Activated CD8-positive, alpha-beta T cell treated with anti-CD3 and anti-CD28 coated beads, Interleukin-2, amount 10 ng/mL, durations not matched to agents 7 days and 5 days (primary cell): ENCODE results near the gene CPEB2. TPM values are rescaled to one million over a fixed set of nuclear protein-coding genes. Genes with fewer than 3 reads are reported as not detected.
A peak's percentile ranks its signal among the peaks of the same experiment; 100 is the strongest.

ENCODE experiments used
- ATAC-seq: fragments of 150-1000 bp; cut with Tn5 transposase; one replicate; pipeline ENCODE4 v1.10.0; 2021; ENCODE audit warnings: moderate library complexity
- CTCF ChIA-PET: fragments of 350-600 bp; sonication (Branson Sonifier 250); formaldehyde crosslinking; loops from one replicate; lab custom pipeline; 2021; ENCODE audit warnings: antibody characterized with exemption; lab: Charles Lee
- POLR2A ChIA-PET: fragments of 350-600 bp; sonication (Branson Sonifier 250); formaldehyde crosslinking; loops from one replicate; lab custom pipeline; 2021; ENCODE audit warnings: antibody characterized with exemption; lab: Charles Lee
- DNase-seq: peaks from one replicate; pipeline ENCODE4 v3.0.0-alpha.2; 2020
- H3K27ac Mint-ChIP-seq: one replicate; pipeline ENCODE4 v1.8.0; 2021; ENCODE audit warnings: mild to moderate bottlenecking, mixed read lengths
- H3K27me3 Mint-ChIP-seq: one replicate; pipeline ENCODE4 v1.8.0; 2021; ENCODE audit warnings: low read depth, mixed read lengths
- H3K36me3 Mint-ChIP-seq: one replicate; pipeline ENCODE4 v1.8.0; 2021; ENCODE audit warnings: low read depth, mixed read lengths
- H3K4me1 Mint-ChIP-seq: one replicate; pipeline ENCODE4 v1.8.0; 2021; ENCODE audit warnings: low read depth, mixed read lengths
- H3K4me3 Mint-ChIP-seq: one replicate; pipeline ENCODE4 v1.8.0; 2021; ENCODE audit warnings: mild to moderate bottlenecking, mixed read lengths
- H3K9me3 Mint-ChIP-seq: one replicate; pipeline ENCODE4 v1.8.0; 2022; ENCODE audit warnings: mixed read lengths; ENCODE audit not compliant: insufficient read depth
- total RNA-seq, 2 experiments: library from RNA; stranded (reverse); gene quantifications; one replicate each; pipeline ENCODE4 v1.2.3, GENCODE V29; 2021

Gene CPEB2
- total RNA-seq: 1 to 10 TPM; 8.8 to 9.7 TPM

- Mint-ChIP-seq H3K4me1 (peaks cover 22% of the 10 kb centered on the region), H3K9me3 (no peaks in the 10 kb centered on the region), H3K36me3 (peaks cover 4% of the 10 kb centered on the region), H3K27me3 (no peaks in the 10 kb centered on the region), H3K27ac (peak within 1 kb of the TSS; percentile 96), H3K4me3 (peak within 1 kb of the TSS; percentile 93)
- ChIA-PET CTCF (interaction anchor here (0.9 to 1.4 kb wide), 5 partner anchors 7 to 194 kb away, joined by 3 to 5 read pairs (median 4); no protein-coding TSS in a partner anchor), POLR2A (interaction anchor here (0.8 to 1.4 kb wide), 8 partner anchors 12 to 1374 kb away, joined by 3 to 6 read pairs (median 4); partner anchors contain the start of gene FAM200B)
- ATAC-seq: peak; percentile 75
- peak; percentile 93 for DNase-seq
Observed at GRCh38 chr4:15001869-15002658, at the start of gene CPEB2. Gene CPEB2, plus strand, starts transcription at chr4:15002481. Its CDS starts 193 bp downstream, at chr4:15002674.

GRCh38 chr4:14958436-14958835, 43.8 kb upstream of the CPEB2 start:
- POLR2A ChIA-PET: no interaction called here
- no peaks in the 10 kb centered on the region for H3K4me1 Mint-ChIP-seq
- H3K27ac Mint-ChIP-seq: no peak overlapping the region
- DNase-seq (no peak), ATAC-seq (no peak)
- no peaks in the 10 kb centered on the region for H3K27me3 Mint-ChIP-seq
- no peak overlapping the region for H3K4me3 Mint-ChIP-seq
- H3K36me3 Mint-ChIP-seq: no peaks in the 10 kb centered on the region
- CTCF ChIA-PET: no interaction called here
- no peaks in the 10 kb centered on the region for H3K9me3 Mint-ChIP-seq

- no peaks in the 10 kb centered on the region for H3K36me3 Mint-ChIP-seq
- ChIA-PET CTCF (no interaction called here), POLR2A (no interaction called here)
- H3K27me3 Mint-ChIP-seq: no peaks in the 10 kb centered on the region
- H3K27ac Mint-ChIP-seq: no peak overlapping the region
- no peak for DNase-seq
- H3K4me3 Mint-ChIP-seq: no peak overlapping the region
- no peak for ATAC-seq
- no peaks in the 10 kb centered on the region for H3K4me1 Mint-ChIP-seq
- H3K9me3 Mint-ChIP-seq: no peaks in the 10 kb centered on the region
Observed at GRCh38 chr4:14961292-14961691, 41.0 kb upstream of the CPEB2 start.

GRCh38 chr4:14965071-14965470, 37.2 kb upstream of the CPEB2 start:
- CTCF ChIA-PET: no interaction called here
- H3K36me3 Mint-ChIP-seq: no peaks in the 10 kb centered on the region
- ATAC-seq (no peak), DNase-seq (no peak)
- no peak overlapping the region for H3K4me3 Mint-ChIP-seq
- no peaks in the 10 kb centered on the region for H3K9me3 Mint-ChIP-seq
- peaks cover 6% of the 10 kb centered on the region for H3K27me3 Mint-ChIP-seq
- no peaks in the 10 kb centered on the region for H3K4me1 Mint-ChIP-seq
- no peak overlapping the region for H3K27ac Mint-ChIP-seq
- POLR2A ChIA-PET: no interaction called here

GRCh38 chr4:14967982-14968381, 34.3 kb upstream of the CPEB2 start:
- Mint-ChIP-seq H3K4me1 (no peaks in the 10 kb centered on the region), H3K27ac (no peak overlapping the region), H3K4me3 (no peak overlapping the region), H3K27me3 (peaks cover 12% of the 10 kb centered on the region), H3K36me3 (no peaks in the 10 kb centered on the region), H3K9me3 (peaks cover under 1% of the 10 kb centered on the region)
- ChIA-PET POLR2A (no interaction called here), CTCF (no interaction called here)
- no peak for DNase-seq
- ATAC-seq: no peak

DNA sequence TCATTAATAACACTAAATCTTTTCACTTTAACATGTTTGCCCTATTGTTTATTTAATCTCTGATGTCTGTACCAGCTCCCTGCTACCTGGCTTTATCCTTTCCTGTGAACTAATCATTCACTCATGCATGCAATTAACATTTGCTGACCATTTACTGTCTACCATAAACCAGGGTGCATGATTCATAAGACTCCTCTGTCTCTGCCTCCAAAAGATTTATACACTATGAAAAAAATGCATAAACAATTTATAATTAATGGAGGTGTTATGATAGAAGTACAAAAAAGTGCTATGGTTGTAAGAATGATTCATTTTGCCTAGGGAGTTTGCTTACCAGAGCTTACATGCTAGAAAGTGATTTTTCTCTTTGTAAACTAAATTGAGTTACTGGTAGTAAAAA, 24.5 kb upstream of the CPEB2 start:
- H3K9me3 Mint-ChIP-seq: peaks cover 6% of the 10 kb centered on the region
- POLR2A ChIA-PET: no interaction called here
- DNase-seq (no peak), ATAC-seq (no peak)
- H3K4me1 Mint-ChIP-seq: no peaks in the 10 kb centered on the region
- no peak overlapping the region for H3K4me3 Mint-ChIP-seq
- no peaks in the 10 kb centered on the region for H3K36me3 Mint-ChIP-seq
- H3K27ac Mint-ChIP-seq: no peak overlapping the region
- CTCF ChIA-PET: no interaction called here
- H3K27me3 Mint-ChIP-seq: peaks cover 2% of the 10 kb centered on the region

- H3K9me3 Mint-ChIP-seq: no peaks in the 10 kb centered on the region
- POLR2A ChIA-PET: no interaction called here
- no peaks in the 10 kb centered on the region for H3K36me3 Mint-ChIP-seq
Observed at GRCh38 chr4:14984448-14984847, 17.8 kb upstream of the CPEB2 start.

DNA sequence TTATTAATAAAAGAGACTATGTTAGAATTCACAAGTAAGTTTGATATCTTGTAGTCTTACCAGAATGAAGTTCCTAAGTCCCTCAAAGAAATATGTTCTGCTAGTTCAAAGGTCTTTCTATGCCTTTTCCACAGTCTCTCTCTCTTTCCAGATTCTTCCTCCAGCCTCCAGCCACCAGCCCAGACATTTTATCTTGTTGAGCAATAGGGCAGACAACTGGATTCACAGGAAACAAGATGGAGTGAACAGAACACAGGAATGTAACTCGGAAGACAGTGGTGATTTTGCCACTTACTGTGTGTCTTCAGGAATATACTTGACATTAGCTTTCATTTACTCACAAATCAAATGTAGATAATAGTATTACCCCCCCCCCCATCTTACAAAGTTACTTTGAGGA, 17.1 kb upstream of the CPEB2 start:
- DNase-seq (no peak), ATAC-seq (no peak)
- no peaks in the 10 kb centered on the region for H3K9me3 Mint-ChIP-seq
- H3K27me3 Mint-ChIP-seq: peaks cover 7% of the 10 kb centered on the region
- H3K36me3 Mint-ChIP-seq: no peaks in the 10 kb centered on the region
- no peak overlapping the region for H3K27ac Mint-ChIP-seq
- POLR2A ChIA-PET: no interaction called here
- no peaks in the 10 kb centered on the region for H3K4me1 Mint-ChIP-seq
- CTCF ChIA-PET: no interaction called here
- no peak overlapping the region for H3K4me3 Mint-ChIP-seq

More at GRCh38 chr4:14984448-14984847, 17.8 kb upstream of the CPEB2 start:
- DNase-seq (no peak), ATAC-seq (no peak)
- H3K4me3 Mint-ChIP-seq: no peak overlapping the region
- H3K27ac Mint-ChIP-seq: no peak overlapping the region
- CTCF ChIA-PET: no interaction called here
- H3K27me3 Mint-ChIP-seq: peaks cover 7% of the 10 kb centered on the region
- H3K4me1 Mint-ChIP-seq: no peaks in the 10 kb centered on the region

DNA sequence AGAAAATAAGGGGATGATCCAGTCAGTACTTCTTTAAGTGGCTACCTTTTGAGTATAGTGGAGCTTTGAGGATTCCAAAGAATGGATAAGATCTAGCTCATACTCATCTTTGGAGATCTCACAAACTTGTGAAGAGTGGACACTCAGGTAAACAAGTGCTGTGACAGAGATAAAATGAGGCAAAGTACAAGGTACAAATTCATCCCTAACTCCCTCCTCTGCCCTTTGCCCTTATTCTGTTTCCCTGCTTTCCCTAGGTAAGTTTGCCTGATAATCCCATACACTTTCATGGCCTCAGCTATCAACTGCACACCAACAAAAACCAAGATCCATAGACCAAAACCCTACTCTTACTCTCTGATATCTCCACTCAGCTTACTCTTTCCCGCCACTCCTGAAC, 16.4 kb upstream of the CPEB2 start:
- Mint-ChIP-seq H3K9me3 (no peaks in the 10 kb centered on the region), H3K36me3 (no peaks in the 10 kb centered on the region), H3K27ac (no peak overlapping the region), H3K4me3 (no peak overlapping the region), H3K27me3 (peaks cover 7% of the 10 kb centered on the region), H3K4me1 (no peaks in the 10 kb centered on the region)
- ATAC-seq: no peak
- no peak for DNase-seq
- CTCF ChIA-PET: no interaction called here
- POLR2A ChIA-PET: no interaction called here

- Mint-ChIP-seq H3K4me1 (no peaks in the 10 kb centered on the region), H3K36me3 (no peaks in the 10 kb centered on the region), H3K4me3 (no peak overlapping the region), H3K27me3 (peaks cover 11% of the 10 kb centered on the region), H3K9me3 (no peaks in the 10 kb centered on the region), H3K27ac (no peak overlapping the region)
- ATAC-seq: no peak
- no peak for DNase-seq
- ChIA-PET CTCF (no interaction called here), POLR2A (interaction anchor here (0.5 to 1.0 kb wide), 2 partner anchors 10 to 13 kb away, joined by 3 read pairs; no protein-coding TSS in a partner anchor)
Observed at GRCh38 chr4:14987054-14987453, 15.2 kb upstream of the CPEB2 start.

GRCh38 chr4:14990484-14990883, 11.8 kb upstream of the CPEB2 start:
- Mint-ChIP-seq H3K36me3 (no peaks in the 10 kb centered on the region), H3K27me3 (peaks cover 18% of the 10 kb centered on the region), H3K9me3 (no peaks in the 10 kb centered on the region), H3K27ac (no peak overlapping the region), H3K4me1 (peaks cover 6% of the 10 kb centered on the region), H3K4me3 (no peak overlapping the region)
- CTCF ChIA-PET: interaction anchor here (1.2 kb wide), 1 partner anchor 11 kb away, joined by 5 read pairs; no protein-coding TSS in a partner anchor
- DNase-seq (no peak), ATAC-seq (no peak)
- POLR2A ChIA-PET: interaction anchor here (0.6 to 1.1 kb wide), 3 partner anchors 10 to 67 kb away, joined by 3 to 6 read pairs (median 3); no protein-coding TSS in a partner anchor

GRCh38 chr4:14994242-14994641, 8.0 kb upstream of the CPEB2 start:
- no peak for ATAC-seq
- no peak for DNase-seq
- Mint-ChIP-seq H3K27ac (no peak overlapping the region), H3K27me3 (peaks cover 11% of the 10 kb centered on the region), H3K9me3 (no peaks in the 10 kb centered on the region), H3K36me3 (no peaks in the 10 kb centered on the region), H3K4me1 (peaks cover 6% of the 10 kb centered on the region), H3K4me3 (no peak overlapping the region)
- ChIA-PET CTCF (no interaction called here), POLR2A (no interaction called here)
